MM.1S (cell line): ENCODE measurements around the gene SLC24A4.

Experiments
- EZH2 ChIP-seq: fragments of 300-600 bp; sonication (generic); optimal IDR thresholded peaks from 2 replicates; pipeline ENCODE3; 2017; ENCODE audit warnings: low read depth, mild to moderate bottlenecking, antibody characterized with exemption, low read length, mixed read lengths
- EZH2phosphoT487 ChIP-seq: fragments of 300-600 bp; sonication (generic); IDR thresholded peaks from 2 replicates; pipeline ENCODE4 v1.6.1; 2018; ENCODE audit warnings: antibody characterized with exemption, low read length
- TF ChIP-seq, protein P1 (sequence below): fragments of 300-600 bp; sonication (generic); IDR thresholded peaks from 2 replicates; pipeline ENCODE4 v1.5.1; 2016; ENCODE audit warnings: antibody characterized with exemption, low read length, mixed read lengths

GRCh38 chr14:92404938-92405337 lies 82.0 kb downstream of the SLC24A4 start:
- TF ChIP-seq, protein P1, sequence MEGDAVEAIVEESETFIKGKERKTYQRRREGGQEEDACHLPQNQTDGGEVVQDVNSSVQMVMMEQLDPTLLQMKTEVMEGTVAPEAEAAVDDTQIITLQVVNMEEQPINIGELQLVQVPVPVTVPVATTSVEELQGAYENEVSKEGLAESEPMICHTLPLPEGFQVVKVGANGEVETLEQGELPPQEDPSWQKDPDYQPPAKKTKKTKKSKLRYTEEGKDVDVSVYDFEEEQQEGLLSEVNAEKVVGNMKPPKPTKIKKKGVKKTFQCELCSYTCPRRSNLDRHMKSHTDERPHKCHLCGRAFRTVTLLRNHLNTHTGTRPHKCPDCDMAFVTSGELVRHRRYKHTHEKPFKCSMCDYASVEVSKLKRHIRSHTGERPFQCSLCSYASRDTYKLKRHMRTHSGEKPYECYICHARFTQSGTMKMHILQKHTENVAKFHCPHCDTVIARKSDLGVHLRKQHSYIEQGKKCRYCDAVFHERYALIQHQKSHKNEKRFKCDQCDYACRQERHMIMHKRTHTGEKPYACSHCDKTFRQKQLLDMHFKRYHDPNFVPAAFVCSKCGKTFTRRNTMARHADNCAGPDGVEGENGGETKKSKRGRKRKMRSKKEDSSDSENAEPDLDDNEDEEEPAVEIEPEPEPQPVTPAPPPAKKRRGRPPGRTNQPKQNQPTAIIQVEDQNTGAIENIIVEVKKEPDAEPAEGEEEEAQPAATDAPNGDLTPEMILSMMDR = no peak
- no peak for TF ChIP-seq EZH2
- no peak for TF ChIP-seq EZH2phosphoT487
